GM21717 (cell line): ENCODE measurements around the gene LEUTX.
"Not testable (repeated sequence)": the region's sequence is repeated elsewhere in the genome, so short reads cannot be mapped to it uniquely, and the experiment has no call there.

Experiments
- ATAC-seq: cut with Tn5 transposase; IDR thresholded peaks from one replicate; pipeline ENCODE4 v1.9.1; 2021; ENCODE audit warnings: mild to moderate bottlenecking, moderate library complexity; ENCODE audit not compliant: unreplicated experiment

LEUTX gene

GRCh38 chr19:39778763-39779162 is at the start of gene LEUTX:
Gene LEUTX, plus strand, starts transcription at chr19:39778854. Its CDS starts 67 bp downstream, at chr19:39778921.
- no peak for ATAC-seq

- ATAC-seq, result no peak
Measured at GRCh38 chr19:39729594-39729993, 49.1 kb upstream of the LEUTX start.

DNA sequence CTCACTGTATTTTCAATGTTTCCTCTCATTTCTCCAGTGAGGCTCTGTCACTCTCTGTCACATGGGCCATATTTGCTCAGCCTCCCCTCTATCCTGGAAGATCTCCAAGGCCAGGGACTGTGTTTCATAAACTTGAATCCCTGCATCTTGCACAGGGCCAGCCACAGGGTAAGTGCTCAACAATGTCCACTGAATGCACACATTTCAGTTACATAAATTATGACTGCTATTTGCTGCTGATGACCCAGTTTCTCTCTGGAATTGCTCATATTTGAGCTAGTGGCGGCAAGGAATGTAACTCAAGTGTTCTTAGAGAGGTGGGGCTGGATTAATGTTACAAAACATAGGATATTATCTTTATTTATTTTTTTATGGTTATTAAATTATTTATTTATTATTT is 47.0 kb upstream of the LEUTX start:
- no peak for ATAC-seq

DNA sequence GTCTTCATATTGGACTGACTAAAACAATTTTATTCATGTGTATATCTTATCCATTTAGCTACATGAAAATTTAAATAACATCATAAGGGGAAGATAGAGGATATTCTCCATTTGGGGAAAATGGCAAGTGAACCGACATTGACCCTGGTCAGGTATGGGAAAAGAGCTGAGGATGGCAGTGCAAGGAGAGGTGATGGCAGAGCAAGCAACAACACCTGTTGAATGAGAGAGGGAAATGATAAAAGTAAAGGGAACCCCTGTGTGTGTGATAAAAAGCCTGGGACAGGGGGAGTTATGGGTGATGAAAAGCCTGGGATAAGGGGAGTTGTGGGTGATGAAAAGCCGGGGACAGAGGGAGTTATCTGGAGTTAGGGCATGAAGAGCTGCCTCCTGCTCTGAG is 44.8 kb upstream of the LEUTX start:
- no peak for ATAC-seq

DNA sequence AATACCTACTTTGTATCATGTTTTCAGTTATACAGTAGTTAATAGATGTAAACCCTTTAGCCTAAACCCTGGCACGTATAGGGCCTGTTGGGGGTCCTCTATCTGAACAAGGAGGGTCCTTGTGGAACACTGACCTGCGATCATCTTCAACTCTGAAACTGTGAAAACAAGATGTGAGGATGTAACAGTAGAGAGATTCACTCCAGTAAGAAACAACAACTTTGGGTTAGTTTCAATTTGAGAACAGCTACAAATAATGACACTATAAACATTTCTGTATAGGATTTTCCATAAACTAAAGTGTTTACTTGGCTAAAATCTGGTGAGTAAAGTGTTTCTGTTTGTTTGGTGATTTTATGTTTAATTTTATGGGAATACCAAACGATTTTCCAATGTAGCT is 43.0 kb upstream of the LEUTX start:
- ATAC-seq, result no peak

- no peak for ATAC-seq
Measured at GRCh38 chr19:39736088-39736487, 42.6 kb upstream of the LEUTX start.

DNA sequence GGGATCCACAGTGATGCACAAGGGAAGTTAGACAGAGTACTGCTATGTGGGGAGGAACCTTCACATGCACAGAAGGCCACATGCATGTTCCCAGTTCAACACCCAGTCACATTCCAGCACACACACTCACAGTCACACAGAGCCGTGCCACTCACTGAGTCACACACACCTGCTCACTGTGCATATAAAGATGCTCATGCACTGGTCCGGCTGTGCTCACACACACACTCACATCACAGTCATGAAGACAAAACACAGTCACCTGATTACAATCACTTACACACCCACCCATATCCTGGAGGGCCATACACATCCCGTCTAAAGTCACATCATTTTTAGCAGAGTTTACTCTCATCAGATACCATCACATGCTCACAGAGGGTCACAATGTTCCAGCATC is 41.3 kb upstream of the LEUTX start:
- no peak for ATAC-seq

- ATAC-seq, result no peak
Measured at GRCh38 chr19:39737891-39738290, 40.8 kb upstream of the LEUTX start, which contains the start of gene CLC. Gene CLC, minus strand, starts transcription at chr19:39738029. Its CDS starts 77 bp downstream, at chr19:39737952.

- no peak for ATAC-seq
Measured at GRCh38 chr19:39738814-39739213, 39.8 kb upstream of the LEUTX start.

- ATAC-seq, result no peak
Measured at GRCh38 chr19:39740395-39740794, 38.3 kb upstream of the LEUTX start.

- ATAC-seq, result no peak
Measured at GRCh38 chr19:39745643-39746042, 33.0 kb upstream of the LEUTX start.

GRCh38 chr19:39746836-39747529 is 31.7 kb upstream of the LEUTX start:
- no peak for ATAC-seq

- no peak for ATAC-seq
Measured at GRCh38 chr19:39749981-39750380, 28.7 kb upstream of the LEUTX start.

DNA sequence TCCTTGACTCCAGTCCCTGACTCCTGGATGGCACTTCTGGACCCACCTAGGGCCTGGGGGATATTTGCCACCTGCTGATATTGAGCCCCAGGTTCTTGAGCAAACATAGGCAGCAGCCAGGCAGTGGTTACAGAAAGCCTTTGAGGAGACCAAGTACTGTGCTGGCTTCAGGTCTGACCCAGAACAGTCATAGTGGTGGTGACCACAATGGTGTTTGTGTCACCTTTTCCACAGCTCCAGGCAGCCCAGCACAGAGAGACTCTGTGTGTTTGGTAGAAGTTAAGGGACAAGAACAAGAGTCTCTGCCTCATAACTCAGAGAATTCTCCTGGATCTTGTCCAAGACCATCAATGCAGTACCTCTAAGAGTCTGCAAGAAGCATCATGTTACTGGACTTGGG is 26.3 kb upstream of the LEUTX start:
- no peak for ATAC-seq

GRCh38 chr19:39752795-39753194 is 25.9 kb upstream of the LEUTX start:
- ATAC-seq, result no peak

DNA sequence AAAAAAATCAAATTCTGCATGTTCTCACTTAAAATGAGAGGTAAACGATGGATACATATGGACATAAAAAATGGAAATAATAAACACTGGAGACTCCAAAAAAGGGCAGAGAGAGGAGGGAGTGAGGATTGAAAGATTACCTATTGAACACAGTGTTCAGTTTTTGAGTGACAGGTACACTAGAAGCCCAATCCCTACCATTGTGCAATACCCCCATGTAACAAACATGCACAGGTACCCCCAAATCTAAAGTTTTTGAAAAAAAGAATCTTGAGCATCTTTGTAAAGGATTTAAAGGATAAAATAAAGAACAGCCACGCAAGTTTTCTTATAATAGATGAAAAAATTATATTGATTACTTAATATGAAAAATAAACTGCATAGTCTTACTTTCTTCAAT is 24.1 kb upstream of the LEUTX start:
- ATAC-seq, result no peak

GRCh38 chr19:39754971-39755370 is 23.7 kb upstream of the LEUTX start:
- ATAC-seq, result no peak

DNA sequence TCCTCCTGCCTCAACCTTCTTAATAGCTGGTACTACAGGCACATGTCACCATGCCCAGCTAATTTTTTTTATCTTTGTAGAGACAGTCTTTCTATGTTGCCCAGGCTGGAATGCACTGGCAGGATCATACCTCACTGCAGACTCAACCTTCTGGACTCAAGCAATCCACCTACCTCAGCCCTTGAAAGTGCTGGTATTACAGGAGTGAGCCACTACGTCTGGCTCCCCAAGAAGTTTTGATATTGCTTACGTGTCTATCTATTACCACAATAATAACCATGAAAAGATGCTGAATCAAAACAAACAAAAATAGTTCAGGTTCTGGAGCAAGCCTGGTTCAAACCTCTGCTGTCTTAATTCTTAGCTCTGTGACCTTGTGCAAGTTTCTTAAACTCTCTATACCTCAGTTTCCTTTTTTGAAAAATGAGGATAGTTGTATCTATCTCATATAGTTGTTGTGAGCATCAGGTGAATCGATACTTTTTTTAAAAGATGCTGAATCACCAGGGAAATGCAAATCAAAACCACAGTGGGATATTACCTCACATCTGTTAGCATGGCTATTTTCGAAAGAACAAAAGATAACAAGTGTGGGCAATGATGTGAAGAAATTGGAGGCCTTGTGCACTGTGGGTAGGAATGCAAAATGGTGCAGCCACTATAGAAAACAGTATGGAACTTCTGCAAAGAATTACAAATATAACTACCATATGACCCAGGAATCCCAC is 19.0 kb upstream of the LEUTX start:
- no peak for ATAC-seq

DNA sequence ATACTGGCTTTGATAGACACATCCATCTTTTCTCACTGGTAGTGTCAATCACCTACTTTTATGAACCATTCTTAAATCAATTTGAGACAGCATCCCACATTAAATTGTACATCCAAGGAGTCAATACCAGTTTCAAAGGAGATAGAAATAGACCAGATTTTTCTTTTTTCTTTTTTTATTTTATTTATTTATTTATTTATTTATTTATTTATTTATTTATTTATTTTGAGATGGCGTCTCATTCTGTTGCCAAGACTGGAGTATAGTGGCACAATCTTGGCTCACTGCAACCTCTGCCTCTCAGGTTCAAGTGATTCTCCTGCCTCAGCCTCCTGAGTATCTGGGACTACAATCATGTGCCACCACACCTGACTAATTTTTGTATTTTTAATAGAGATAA is 16.8 kb upstream of the LEUTX start:
- ATAC-seq, result not testable (repeated sequence)

DNA sequence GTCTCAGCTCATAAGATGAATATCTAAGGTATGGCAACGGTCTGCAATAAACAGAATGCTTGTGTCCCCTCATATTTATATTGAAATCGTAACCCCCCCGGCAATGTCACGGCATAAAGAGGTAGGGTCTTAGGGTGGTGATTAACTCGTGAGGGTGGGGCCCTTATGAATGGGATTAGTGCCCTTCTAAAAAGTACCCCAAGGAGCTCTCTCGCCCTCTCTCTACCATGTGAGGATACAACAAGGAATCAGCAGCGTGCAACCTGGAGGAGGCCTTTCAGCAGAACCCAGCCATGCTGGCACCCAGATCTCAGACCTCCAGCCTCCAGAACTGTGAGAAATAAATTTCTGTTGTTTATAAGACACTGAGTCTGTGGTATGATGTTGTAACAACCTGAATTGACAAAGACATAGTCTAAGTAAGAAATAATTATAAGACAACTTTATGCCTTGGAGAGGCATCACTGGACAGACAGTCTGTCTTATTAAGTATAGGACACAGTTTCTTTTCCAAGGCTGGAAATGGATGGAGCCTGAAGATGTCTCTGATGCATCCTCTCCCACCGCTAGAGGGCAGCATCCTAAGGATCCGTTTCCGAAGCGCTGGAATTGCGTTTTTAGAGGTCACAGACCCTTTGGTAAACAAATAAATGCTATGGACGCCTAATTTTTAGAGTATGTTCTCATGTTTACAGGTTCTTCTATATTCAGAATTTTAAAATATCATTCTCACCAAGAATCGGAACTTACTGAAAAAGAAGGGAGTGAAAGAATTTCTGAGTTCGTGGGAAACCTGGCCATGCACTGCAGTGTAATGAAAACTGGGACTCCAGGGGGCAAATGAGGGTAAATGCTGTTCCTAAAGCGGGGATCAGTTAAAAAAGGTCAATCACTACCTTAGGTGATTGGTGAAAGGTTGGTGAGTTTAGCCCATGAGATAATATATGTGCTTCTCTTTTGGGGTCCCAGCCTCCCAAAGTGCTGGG is 13.3 kb upstream of the LEUTX start:
- ATAC-seq, result no peak

- ATAC-seq, result no peak
Measured at GRCh38 chr19:39768334-39768733, 10.3 kb upstream of the LEUTX start.
